Colonic mucosa (tissue), 4 donors: Measurements from ENCODE around the gene AOPEP. TPM values are rescaled to one million over a fixed set of nuclear protein-coding genes. Genes with fewer than 3 reads are reported as not detected.

Source experiments
- DNase-seq: peaks from one replicate; pipeline ENCODE4 v3.0.0-alpha.2; 2020
- H3K27ac ChIP-seq: fragments of 200-600 bp; one replicate; pipeline ENCODE4 v1.8.0; 2021
- H3K27me3 ChIP-seq: fragments of 200-600 bp; one replicate; pipeline ENCODE4 v1.8.0; 2021
- H3K36me3 ChIP-seq: fragments of 200-600 bp; one replicate; pipeline ENCODE4 v1.8.0; 2021
- H3K4me1 ChIP-seq: fragments of 200-600 bp; one replicate; pipeline ENCODE4 v1.8.0; 2021; ENCODE audit warnings: mild to moderate bottlenecking
- H3K4me3 ChIP-seq: fragments of 200-600 bp; one replicate; pipeline ENCODE4 v1.8.0; 2021
- H3K9ac ChIP-seq, 2 donors: one replicate each; pipeline ENCODE4 v1.7.0; 2013; ENCODE audit warnings: control low read depth in 2 of 2, low read depth in 2 of 2, low read length in 2 of 2
- H3K9me3 ChIP-seq: fragments of 200-600 bp; one replicate; pipeline ENCODE4 v1.8.0; 2021
- intact Hi-C: fragments of 100-400 bp; cut with DNase I; formaldehyde crosslinking; loops from one replicate; pipeline ENCODE4 v1.14.1; 2022
- total RNA-seq, 2 donors: library from RNA; stranded (reverse); fragmentation: NEBNext Ultra II Directional in 1 of 2; extraction: Animal tissue kit (Norgen Biotek cat#: 25700) in 1 of 2; gene quantifications; one replicate each; pipeline ENCODE4 v1.2.1, GENCODE V29; 2021
- TF ChIP-seq, protein P1 (sequence below): fragments of 200-600 bp; IDR thresholded peaks from one replicate; pipeline ENCODE4 v1.8.0; 2022; ENCODE audit warnings: antibody characterized with exemption, mild to moderate bottlenecking
- donor health status: healthy.
- donor health status: DM: no; HTN: no; CAD: no.
- donor health status: DM: no; HTN: no; CAD: no.

The AOPEP gene
- total RNA-seq, 2 donors from 2014 or later = 38.4 to 43.2 TPM

DNA sequence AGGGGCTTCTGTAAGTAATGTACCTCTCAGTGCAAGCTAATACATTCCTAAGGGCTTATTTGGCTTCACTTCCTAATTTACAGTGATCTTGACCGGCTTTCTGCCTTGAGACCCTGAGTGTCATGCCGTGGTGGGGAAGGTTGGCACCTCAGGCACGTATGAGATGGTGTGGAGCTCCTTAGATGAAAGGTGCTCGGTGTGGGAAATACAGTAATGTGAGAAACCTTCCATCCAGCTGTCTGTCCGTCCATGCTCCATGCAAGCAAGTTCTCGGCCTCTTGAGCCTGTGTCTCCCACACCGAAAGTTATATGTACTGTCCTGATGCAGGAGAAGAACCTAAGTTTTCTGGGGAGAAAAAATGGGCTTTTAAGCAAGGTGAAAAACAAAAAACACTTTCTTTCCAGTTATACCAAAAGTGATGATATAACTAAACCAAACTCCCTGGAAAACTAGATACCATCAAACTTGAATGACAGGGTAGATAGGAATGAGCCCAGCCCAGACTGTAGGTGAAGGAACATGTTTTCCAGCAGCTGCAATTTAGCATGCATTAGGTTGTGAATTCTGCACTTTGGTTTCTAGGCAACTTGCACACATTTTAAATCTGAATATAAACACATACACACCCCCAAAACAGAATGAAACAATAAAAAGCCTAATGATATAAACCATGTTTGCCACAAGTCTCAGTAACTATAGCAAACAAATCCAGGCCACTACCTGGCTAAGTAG lies 311.5 kb downstream of the AOPEP start:
- no peak overlapping the region for H3K4me3 ChIP-seq
- peaks cover 16% of the 10 kb centered on the region for H3K4me1 ChIP-seq
- H3K27me3 ChIP-seq = no peaks in the 10 kb centered on the region
- H3K9ac ChIP-seq = peak overlapping the region in 1 of 2 donors; percentile 39
- TF ChIP-seq, protein P1, sequence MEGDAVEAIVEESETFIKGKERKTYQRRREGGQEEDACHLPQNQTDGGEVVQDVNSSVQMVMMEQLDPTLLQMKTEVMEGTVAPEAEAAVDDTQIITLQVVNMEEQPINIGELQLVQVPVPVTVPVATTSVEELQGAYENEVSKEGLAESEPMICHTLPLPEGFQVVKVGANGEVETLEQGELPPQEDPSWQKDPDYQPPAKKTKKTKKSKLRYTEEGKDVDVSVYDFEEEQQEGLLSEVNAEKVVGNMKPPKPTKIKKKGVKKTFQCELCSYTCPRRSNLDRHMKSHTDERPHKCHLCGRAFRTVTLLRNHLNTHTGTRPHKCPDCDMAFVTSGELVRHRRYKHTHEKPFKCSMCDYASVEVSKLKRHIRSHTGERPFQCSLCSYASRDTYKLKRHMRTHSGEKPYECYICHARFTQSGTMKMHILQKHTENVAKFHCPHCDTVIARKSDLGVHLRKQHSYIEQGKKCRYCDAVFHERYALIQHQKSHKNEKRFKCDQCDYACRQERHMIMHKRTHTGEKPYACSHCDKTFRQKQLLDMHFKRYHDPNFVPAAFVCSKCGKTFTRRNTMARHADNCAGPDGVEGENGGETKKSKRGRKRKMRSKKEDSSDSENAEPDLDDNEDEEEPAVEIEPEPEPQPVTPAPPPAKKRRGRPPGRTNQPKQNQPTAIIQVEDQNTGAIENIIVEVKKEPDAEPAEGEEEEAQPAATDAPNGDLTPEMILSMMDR = no peak
- no peaks in the 10 kb centered on the region for H3K9me3 ChIP-seq
- no peaks in the 10 kb centered on the region for H3K36me3 ChIP-seq
- intact Hi-C loops = no loop called here
- DNase-seq = no peak
- H3K27ac ChIP-seq = peak overlapping the region; percentile 6

DNA sequence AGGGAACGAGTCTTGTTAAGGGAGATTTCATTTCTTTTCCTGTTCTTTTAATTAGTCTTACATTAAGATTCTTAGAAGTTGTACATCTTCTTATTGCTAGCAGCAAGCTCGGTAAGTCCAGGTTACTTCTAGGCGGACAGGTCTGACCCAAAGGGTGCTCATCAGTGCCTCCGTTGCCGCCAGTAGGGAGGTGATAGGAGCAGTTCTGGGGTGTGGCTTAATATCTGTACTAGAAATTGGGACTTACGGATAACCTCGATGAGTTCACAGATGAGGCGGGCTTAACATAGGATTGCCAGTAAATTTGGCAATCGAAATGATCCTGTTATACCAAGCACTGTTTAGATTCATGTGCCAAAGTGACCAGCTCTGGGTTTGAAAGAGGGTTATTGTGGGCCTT lies 312.2 kb downstream of the AOPEP start:
- DNase-seq = no peak
- TF ChIP-seq, protein P1 = no peak
- Histone ChIP-seq H3K27ac (no peak overlapping the region), H3K4me3 (no peak overlapping the region), H3K4me1 (peaks cover 16% of the 10 kb centered on the region), H3K36me3 (no peaks in the 10 kb centered on the region), H3K9ac (no peak overlapping the region), H3K27me3 (no peaks in the 10 kb centered on the region), H3K9me3 (no peaks in the 10 kb centered on the region)
- intact Hi-C loops = no loop called here

DNA sequence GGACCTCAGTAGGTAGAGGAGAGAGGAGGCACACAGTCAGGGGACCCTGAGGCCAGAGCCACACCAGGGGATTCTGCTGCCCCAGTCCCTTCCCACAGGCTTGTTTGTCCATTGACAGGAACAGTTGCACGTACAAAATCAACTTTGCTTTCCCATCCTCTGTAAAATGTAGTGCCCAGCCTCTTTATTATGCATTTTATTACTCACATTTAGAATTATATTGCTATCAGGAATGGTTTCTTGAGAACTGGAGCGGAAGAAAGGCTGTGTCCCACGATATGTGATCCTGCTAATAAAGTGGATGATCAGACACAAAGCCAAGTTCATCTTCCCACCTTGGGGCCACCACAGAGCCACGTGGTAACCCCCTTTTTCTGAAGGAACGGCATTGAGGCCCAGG lies 313.6 kb downstream of the AOPEP start:
- Histone ChIP-seq H3K36me3 (no peaks in the 10 kb centered on the region), H3K9ac (peak overlapping the region in 1 of 2 donors; percentile 58), H3K27me3 (no peaks in the 10 kb centered on the region), H3K9me3 (no peaks in the 10 kb centered on the region), H3K4me1 (peaks cover 16% of the 10 kb centered on the region), H3K4me3 (no peak overlapping the region), H3K27ac (peak overlapping the region; percentile 62)
- DNase-seq = no peak
- intact Hi-C loops = no loop called here
- TF ChIP-seq, protein P1 = no peak

DNA sequence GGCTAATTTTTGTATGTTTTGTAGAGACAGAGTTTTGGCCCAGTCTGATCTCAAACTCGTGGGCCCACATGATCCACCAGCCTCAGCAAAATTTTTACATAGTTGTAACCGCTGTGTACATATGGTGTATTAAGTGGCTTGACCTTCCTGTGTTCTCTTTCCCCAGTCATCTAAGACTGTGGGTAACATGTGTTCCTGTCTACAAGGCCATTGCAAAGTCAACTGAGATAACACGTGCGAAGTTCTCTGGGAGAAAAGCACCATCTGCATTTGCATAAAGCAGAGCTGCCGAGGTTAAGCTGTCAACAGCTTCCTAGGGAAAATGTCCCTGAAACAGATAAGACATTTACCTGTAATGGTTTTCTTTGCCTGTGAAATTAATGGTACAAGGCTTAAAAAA lies 317.3 kb downstream of the AOPEP start:
- Histone ChIP-seq H3K27me3 (no peaks in the 10 kb centered on the region), H3K9me3 (no peaks in the 10 kb centered on the region), H3K4me3 (no peak overlapping the region), H3K9ac (no peak overlapping the region), H3K27ac (no peak overlapping the region), H3K36me3 (no peaks in the 10 kb centered on the region), H3K4me1 (peaks cover 16% of the 10 kb centered on the region)
- no peak for DNase-seq
- TF ChIP-seq, protein P1 = no peak
- intact Hi-C loops = no loop called here

DNA sequence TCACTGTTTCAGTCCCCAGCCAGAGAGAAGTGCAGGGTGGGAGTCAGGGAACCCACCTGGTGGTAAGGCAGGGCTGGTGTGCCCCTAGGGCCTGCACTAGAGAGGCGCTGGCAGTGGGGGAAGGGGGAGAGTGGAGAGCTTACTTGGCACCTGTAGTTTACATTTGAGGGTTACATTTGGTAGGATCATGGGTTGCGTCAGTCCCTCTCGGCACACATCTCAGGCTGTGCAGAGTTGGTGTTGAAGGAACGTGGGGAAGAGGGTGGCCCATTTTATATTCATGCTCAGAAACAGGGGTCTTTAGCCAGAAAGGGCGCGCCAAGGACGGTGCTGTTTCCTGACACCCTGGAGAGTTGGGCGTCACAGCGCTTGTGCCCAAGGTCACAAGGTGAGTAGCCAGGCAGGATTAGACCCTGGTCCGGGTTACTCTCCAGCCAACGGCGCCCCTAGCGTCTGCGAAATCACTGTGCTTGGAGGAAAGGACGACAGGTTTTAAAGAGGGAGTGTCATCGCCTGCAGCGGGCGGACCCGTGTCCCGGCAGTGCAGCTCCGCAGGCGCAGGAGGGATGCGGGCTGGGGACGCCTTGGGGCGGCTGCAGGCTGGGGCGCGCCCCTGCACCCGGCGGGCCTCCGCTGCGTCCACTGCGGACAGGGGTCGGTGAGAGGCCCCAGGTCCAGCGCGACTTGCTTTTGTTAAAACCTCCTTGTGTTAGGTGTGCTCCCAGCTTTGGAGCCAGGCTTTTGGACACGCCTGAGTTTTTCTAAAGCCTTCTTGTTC lies 318.4 kb downstream of the AOPEP start:
- H3K9me3 ChIP-seq = no peaks in the 10 kb centered on the region
- TF ChIP-seq, protein P1 = peak; percentile 38
- intact Hi-C loops = no loop called here
- H3K4me3 ChIP-seq = no peak overlapping the region
- H3K27ac ChIP-seq = peak overlapping the region; percentile 10
- H3K27me3 ChIP-seq = no peaks in the 10 kb centered on the region
- H3K9ac ChIP-seq = no peak overlapping the region
- no peaks in the 10 kb centered on the region for H3K36me3 ChIP-seq
- H3K4me1 ChIP-seq = peaks cover 12% of the 10 kb centered on the region
- peak; percentile 79 for DNase-seq
